NB4 (cell line): Measurements from ENCODE around the gene CLCF1.

Experiments used
- CTCF ChIP-seq: IDR thresholded peaks from one replicate; pipeline ENCODE4 v1.5.1; 2012; ENCODE audit warnings: low read depth, low read length
- POLR2A ChIP-seq: IDR thresholded peaks from 2 replicates; pipeline ENCODE4 v1.6.1; 2011; ENCODE audit warnings: mild to moderate bottlenecking; ENCODE audit not compliant: insufficient read length; ENCODE audit errors: extremely low read depth

- no peak for TF ChIP-seq CTCF
- TF ChIP-seq POLR2A: no peak
Measured at GRCh38 chr11:67395555-67396258, 22.3 kb upstream of the CLCF1 start.
